ENCODE data around the gene B3GALT5.
A peak's percentile ranks its signal among the peaks of the same experiment; 100 is the strongest.

The B3GALT5 gene

DNA sequence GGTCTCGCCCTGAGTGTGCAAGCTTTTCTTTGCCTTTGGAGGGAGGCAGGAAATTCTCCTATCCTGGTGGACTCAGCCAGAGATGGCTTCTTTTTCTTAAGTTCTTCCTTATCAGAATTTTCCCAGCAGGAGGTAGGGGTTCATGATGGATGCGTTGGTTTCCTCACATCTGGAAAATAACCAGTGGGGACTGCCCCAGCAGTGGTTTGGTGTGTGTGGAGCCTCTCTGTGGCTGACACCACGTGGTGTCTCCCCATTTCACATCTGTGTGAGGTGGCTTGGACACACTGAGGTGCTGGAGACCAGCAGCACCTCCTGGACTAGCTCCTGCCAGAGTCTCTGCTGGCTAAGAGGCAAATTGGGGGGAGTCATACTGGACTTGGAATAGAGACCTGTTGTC lies 32.6 kb downstream of the B3GALT5 start:
- DNase-seq (ENCODE audit: low spot score), result no peak

DNA sequence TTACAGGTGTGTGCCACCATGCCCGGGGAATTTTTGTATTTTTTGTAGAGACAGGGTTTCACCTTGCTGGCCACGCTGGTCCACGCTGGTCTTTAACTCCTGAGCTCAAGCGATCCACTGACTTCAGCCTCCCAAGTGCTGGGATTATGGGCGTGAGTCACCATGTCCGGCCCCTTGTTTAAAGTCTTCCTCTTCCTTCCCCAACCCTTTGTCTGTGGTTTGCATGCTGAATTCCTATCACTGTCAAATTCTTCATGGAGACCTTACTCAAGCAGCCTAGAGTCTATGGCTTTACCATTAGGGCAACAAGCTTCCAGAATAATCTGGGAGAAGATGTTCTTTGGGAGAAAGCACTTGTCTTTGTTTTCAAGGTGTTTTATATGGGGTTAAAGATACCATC lies 34.7 kb downstream of the B3GALT5 start:
- DNase-seq (ENCODE audit: low spot score), result peak; percentile 38

DNA sequence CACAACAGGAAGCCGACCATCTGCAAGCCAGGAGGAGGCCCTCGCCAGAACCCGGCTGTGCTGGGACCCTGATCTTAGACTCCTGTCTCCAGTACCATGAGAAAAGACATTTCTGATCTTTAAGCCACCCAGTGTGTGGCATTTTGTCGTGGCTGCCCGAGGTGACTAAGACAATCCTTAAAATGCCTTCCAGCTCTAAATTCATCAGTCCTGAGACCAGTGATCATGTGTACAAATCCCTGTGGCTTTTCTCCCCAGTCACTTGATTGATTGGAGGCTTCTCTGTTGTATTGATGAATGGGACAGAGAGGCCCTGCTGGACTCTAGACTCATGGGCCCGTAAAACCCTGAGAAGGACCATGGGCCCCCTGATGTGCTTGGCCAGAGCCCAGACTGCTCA lies 36.1 kb downstream of the B3GALT5 start:
- DNase-seq (ENCODE audit: low spot score), result no peak

DNA sequence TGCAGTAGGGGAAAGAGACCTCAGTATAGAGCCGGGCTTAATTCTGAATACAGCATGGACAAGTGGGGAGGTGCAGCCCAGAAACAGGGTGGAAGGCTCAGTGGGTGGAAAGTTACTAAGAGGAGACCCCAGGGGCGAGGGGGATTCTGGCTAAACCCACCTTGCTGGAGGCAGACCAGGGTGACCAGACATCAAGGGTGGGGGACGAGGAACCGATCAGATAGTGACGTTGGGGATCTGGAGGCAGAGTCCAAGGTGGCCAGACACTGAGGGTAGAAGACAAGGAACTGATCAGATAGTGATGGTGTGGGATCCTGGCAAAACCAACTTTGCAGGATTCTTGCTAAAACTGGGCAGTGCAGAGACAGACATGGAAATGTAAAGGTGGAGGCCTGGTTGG lies 36.8 kb downstream of the B3GALT5 start:
- DNase-seq (ENCODE audit: low spot score), result no peak

DNA sequence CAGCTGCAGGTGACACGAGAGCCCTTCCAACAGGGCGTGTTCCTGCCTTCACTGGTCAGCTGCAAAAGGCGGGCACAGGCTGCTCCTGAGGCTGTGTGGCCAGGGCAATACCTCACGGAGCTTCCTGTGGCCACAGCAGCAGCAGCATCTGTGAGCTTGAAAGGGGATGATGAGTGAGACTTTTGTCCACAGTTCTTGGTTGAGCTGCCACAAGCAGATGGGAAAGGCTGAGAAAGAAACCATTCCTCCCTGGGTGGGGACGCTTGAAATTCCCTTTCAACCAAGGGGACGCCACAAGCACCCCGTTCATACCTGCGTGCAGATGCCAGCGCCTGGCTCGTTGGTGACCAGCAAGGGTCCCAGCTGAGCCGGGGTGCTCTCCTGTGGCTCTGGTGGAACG lies 37.6 kb downstream of the B3GALT5 start:
- DNase-seq (ENCODE audit: low spot score), result no peak

DNA sequence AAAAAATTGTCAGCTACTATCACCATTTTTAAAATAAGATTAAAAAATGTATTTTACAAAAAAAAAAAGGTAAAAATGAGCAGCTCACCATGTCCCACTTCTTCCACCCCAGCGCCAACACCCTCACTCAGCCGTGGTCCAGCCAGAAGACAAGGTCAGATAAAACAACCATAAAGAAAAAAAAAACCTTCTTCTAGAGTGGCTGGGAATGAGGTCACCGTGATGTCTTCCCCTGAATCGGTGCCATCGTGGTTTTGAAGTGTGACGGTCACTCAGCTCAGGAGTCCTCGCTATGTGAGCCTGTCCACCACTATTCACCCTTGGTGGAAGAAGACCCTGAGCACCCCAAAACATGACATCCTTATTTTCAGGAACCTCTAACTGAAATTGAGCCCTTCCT lies 38.1 kb downstream of the B3GALT5 start:
- no peak for DNase-seq (ENCODE audit: low spot score)

DNA sequence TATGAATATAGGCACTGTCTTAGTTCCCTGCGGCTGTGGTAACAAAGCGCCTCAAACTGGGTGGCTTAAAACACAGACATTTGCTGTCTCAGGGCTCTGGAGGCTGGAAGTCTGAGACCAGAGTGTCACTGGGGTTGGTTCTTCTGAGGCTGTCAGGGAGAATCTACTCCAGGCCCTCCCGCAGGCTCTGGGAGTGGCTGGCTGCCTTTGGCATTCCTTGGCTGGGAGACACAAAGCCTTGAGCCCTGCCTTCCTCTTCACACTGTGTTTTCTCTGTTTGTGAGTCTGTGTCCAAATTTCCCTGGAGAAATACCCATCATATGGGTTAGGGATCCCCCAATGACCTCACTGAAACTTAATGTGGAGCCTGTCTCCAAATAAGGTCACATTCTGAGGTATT lies 38.5 kb downstream of the B3GALT5 start:
- DNase-seq (ENCODE audit: low spot score), result peak; percentile 43

DNA sequence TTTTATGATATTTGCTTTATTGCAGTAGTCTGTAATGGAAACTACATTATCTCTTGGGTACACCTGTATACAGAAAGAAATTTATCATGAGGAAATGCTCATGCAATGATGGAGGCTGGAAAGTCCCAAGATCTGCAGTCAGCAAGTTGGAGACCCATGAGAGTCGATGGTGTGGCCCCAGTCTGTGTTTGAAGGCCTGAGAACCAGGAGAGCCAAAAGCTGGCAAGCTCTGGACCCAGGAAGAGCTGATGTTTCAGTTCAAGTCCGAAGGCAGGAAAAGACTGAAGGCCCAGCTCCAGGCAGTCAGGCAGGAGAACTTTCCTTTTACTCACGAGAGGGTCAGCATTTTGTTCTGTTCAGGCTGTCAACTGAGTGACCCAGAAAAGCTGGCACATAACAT lies 42.2 kb downstream of the B3GALT5 start:
- DNase-seq (ENCODE audit: low spot score), result no peak

DNA sequence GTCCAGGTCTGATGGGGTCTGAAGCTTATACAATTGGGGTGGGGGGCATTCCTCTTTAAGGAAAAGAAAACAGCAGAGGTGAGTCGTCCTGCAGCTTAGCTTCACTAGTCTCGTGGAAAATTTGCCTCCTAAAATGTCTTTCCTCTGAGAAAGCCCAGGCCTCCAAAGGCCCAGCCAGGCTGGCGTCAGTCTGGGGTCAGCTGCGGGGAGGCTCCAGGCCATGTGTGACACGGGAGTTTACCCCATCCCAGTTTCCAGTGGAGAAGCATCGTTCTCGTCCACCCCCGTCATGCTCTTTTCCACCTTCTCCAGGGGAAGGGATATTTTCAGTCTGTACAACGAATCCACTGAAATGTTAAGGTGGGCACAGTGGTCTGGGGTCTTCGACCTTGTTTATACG lies 42.8 kb downstream of the B3GALT5 start:
- no peak for DNase-seq (ENCODE audit: low spot score)

DNA sequence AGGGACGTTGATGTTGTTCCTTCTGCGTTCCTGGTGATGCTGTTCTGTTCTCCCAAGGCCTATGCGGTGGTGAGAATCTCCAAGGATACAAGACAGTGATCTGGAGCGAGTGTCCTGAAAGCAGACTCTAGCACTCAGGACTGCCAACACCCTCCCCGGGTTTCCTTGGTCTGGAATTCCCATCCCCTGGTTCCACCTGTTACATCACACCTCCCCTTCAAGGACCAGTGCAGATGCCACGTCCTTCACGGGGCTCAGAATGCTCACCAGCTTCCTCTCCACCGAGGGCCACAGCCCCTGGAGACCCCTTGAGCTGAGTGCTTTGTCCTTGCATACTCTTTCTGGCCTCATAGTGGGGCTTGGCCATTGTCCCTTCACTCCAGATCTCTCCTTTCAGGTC lies 43.5 kb downstream of the B3GALT5 start:
- DNase-seq (ENCODE audit: low spot score), result no peak

DNA sequence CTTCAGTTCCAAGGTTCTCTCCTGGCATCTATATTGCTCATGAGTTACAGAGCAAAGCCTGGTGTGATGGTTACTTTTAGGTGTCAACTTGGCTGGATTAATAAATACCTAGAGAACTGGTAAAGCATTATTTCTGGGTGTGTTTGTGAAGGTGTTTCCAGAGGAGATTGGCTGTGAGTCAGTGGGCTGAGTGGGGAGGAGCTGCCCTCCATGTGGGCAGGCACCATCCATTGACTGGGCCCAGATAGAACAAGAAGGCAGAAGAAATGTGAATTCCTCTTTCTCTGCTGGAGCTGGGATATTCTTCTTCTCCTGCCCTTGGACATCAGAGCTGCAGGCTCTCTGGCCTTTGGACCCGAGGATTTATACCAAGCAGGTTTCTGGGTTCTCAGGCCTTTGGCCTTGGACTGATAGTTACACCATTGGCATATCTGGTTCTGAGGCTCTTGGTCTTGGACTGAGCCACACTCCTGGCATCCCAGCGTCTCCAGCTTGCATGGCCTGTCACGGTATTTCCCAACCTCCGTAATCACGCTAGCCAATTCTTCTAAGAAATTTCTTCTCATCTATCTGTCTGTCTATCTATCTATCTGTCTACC lies 44.5 kb downstream of the B3GALT5 start:
- DNase-seq (ENCODE audit: low spot score), result no peak

DNA sequence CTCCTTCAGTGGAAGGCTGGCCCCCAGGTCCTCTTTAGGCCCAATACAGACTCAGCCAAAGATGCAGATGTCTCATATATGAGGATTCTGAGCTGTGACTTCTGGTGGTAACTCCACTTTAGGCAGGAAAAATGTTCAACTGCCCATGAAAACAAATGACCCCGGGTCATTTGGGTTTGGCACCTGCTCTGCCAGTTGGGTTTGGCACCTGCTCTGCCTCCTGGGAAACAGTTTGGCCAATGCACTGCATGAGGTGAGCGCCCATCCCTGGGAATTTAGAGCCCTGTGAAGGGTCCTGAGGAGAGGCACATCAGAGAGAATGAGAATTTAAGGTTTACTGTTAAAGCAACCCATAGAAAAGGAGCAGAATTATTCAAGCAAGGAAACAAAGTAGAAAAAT lies 45.3 kb downstream of the B3GALT5 start:
- DNase-seq (ENCODE audit: low spot score), result no peak

DNA sequence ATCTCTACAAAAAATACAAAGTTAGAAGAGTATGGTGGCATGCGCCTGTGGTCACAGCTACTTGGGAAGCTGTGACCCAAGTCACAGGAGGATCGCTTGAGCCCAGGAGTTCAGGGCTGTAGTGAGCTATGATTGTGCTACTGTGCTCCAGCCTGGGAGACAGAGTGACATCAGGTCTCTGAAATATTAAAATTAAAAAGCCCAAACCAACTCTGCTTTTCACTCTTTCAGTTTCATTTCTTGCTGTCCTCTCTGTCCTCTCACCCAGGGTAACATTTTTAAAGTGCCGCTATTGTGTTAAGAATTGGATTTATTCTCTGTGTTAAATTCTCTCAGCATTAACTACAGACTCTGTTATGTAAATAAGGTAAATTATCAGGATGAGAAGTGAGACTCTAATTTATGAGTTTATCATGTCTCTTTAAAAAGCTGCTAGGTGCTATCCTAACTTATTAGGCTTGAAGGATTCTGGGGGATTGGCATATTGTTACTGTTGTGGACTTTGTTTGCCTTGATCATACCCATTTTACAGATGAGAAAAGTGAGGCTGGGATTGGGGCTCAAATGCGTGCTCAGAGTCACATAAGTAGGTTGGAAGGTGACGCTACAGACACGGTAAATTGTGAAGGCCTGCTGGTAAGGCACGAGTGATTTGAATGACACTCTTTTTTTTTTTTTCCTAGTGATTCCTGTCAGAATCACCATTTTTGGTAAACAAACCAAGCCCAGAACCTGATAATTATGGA lies 46.5 kb downstream of the B3GALT5 start:
- no peak for DNase-seq (ENCODE audit: low spot score)

DNA sequence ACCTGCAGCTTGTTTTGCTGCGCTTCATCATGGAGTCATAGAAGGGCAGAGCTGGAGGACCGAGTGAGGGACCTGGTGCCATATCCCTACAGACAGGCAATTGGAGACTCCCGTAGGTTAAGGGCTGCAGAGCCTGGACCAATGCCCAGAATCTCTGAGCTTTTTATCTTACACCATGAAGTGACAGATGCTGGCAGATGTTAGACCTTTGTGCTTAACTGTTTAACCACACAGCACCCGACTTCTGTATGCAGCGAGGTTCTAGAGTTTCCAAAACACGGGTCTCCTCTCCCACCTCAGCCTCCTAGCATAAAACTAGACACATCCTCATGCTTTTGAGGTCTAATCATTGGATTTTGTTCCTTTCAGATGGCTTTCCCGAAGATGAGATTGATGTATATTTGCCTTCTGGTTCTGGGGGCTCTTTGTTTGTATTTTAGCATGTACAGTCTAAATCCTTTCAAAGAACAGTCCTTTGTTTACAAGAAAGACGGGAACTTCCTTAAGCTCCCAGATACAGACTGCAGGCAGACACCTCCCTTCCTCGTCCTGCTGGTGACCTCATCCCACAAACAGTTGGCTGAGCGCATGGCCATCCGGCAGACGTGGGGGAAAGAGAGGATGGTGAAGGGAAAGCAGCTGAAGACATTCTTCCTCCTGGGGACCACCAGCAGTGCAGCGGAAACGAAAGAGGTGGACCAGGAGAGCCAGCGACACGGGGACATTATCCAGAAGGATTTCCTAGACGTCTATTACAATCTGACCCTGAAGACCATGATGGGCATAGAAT lies 47.6 kb downstream of the B3GALT5 start:
- DNase-seq (ENCODE audit: low spot score), result peak; percentile 83

DNA sequence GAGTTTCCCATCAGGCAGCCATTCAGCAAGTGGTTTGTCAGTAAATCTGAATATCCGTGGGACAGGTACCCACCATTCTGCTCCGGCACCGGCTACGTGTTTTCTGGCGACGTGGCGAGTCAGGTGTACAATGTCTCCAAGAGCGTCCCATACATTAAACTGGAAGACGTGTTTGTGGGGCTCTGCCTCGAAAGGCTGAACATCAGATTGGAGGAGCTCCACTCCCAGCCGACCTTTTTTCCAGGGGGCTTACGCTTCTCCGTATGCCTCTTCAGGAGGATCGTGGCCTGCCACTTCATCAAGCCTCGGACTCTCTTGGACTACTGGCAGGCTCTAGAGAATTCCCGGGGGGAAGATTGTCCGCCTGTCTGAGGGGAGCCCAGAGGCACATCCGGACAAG lies 48.4 kb downstream of the B3GALT5 start:
- no peak for DNase-seq (ENCODE audit: low spot score)

DNA sequence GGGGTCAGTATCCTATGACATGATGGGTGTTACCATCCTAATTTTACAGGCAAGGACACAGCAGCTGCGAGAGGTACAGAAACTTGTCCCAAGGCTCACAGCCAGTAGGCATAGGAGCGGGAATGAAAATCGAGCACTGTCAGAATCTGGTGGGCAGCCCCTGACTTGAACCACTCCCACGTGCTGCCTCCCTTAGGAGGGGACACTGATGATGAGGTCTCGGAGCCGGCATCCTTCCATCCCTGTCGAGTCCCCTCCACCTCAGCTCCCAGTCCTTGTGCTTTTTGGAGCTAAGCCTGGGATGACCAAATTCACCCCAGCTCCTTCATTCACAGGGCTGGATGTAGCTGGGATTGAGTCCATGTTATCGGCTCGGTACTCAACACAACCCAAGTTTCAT lies 49.0 kb downstream of the B3GALT5 start:
- DNase-seq (ENCODE audit: low spot score), result no peak

DNA sequence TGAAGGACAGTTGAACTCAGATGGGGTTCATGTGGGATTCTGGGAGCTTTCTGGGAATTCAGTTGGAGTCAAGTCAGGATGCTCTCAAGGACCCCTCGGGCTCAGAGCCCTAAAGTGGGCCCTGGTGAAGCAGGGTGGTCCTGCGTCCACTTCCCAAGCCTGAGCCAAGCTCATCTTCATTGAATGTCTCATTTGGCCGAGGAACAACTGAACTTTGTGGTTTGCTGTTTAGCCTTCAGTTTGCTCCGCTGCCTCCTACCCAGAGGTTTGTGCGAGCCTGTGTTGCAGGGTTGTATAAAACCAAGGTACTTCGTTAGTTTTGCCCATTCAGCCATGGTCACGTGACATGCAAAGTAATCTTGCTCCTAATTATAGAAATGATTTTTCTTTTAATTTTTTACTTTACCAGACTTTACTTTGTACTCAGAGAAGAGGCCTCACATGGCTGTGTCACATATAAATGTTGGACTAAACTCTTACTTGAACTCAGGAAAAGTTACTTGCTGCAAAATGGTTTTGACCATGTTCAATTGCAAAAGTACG lies 49.7 kb downstream of the B3GALT5 start:
- no peak for DNase-seq (ENCODE audit: low spot score)

DNA sequence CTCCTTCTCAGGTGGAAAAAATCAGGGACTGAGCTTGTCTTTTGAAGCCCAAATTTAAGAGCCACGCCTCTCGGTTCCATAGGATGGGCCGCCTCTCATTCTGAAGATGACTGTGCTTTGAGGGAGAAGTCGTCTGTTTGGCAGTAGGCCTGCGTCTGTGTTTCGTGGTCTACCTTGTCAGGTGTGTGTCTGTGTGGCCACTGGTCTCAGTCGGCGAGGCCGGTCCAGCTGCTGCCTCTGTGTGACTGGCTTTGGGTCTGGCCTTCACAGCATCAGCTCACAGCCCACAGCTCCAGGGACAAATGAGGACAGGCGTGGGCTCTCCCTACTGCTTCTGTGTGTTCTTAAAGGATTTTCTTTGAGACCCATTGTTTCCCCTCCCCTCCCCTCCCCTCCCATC lies 50.3 kb downstream of the B3GALT5 start:
- DNase-seq (ENCODE audit: low spot score), result no peak

DNA sequence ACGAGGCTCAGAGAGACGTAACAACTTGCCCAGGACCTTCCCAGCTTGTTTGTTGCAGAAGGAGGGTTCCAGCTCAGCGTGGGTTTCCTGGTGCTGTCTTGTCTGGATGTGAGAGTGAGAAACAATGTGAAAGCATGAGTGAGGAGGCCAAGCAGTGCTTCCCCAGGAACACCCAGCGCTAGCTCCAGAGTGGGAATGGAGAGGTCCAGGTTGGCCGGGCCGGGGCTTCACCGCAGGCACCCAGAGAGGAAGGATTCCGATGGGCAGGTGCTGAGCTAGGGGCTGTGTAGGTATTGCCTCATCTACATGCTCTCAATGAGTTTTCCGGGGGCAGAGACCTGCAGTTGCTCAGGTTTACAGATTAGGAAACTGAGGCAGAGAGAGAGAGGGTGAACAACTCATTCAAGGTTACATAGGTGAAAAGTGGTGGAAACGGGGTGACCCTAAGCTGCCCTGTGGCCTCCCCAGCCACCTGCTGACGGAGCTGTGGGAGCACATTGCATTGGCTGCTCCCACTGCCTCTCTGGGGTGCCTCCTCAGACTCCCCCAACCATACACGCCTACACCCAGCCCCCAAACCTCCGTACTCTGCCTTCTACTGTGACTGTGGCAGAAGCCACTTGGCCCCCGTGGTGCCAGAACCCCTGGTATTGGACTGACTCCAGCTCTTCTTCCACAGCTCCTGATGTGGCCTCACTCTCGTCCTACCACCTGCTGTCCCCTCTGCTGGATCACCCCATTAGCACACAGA lies 51.2 kb downstream of the B3GALT5 start:
- no peak for DNase-seq (ENCODE audit: low spot score)

DNA sequence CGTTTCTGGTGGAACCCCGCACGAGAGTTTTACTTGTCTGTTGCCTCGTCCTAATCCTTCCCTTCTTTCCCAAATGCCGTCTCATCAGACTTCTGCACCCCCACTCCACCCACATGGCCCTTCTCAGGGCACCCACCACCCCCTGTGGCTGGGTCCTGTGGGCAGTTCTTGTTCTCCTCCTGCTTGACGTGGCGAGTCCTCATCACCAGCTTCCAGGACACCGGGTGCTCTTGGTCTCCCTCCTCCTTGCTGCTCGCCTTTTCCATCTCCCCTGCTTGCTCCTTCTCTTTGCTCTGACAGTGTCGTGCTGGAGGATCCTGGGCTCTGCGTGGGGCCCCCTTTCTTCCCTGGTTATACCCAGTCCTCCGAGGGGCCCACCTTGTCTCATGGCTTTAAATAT lies 51.8 kb downstream of the B3GALT5 start:
- DNase-seq (ENCODE audit: low spot score), result no peak

DNA sequence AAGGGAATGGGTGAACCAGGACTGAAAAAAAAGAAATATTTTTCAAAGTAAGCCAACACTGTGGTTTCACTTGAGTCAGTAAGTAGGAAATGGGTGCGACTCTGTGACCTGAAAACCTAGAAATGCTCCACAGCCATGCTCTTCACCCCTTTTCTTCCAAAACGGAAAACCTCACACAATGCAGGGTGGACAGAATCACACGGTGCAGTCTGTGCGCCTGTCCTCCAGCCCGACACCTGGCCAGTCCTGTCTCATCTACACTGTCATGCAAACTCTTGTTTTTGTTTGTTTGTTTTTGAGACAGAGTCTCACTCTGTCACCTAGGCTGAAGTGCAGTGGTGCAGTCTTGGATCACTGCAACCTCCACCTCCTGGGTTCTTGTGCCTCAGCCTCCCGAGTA lies 53.3 kb downstream of the B3GALT5 start:
- DNase-seq (ENCODE audit: low spot score), result no peak

DNA sequence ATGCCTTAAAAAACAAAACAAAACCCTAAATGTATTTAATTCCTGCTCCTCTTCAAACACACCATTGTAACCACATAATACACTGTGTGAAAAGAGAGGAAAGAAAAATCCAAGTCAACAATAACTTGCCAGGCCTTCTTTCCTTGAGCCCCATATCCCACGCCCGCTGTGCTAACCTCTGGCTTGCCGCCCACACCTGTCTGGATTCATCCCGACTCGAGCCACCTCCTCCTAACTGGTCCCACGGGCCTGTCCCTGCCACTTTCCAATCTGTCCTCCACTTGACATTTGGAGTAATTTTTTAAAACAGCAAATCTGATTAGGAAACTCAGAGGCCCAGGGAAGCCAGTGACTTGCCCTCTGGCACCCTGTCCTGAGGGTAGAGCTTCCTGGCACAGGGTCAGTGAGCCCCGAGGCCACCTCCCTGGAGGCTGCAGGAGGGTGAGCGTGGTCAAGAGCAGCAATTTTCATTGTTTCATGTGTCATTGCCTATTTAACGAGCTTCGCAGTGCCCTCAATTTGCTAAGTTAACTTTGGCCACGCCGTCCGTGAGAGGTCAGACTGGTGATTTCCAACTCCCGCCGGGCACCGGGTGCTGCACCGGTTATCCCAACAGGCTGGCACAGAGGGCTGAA lies 54.1 kb downstream of the B3GALT5 start:
- DNase-seq (ENCODE audit: low spot score), result no peak
